Measurements from ENCODE around the gene CPPED1. TPM values are rescaled to one million over a fixed set of nuclear protein-coding genes. Genes with fewer than 3 reads are reported as not detected.

Gene CPPED1
- total and polyA plus RNA-seq, 10 of the 15 experiments (the other 5 are each of a cell fraction or from before 2014, with no cell fraction given), result 7.1 to 39.0 (median 16.0) TPM

DNA sequence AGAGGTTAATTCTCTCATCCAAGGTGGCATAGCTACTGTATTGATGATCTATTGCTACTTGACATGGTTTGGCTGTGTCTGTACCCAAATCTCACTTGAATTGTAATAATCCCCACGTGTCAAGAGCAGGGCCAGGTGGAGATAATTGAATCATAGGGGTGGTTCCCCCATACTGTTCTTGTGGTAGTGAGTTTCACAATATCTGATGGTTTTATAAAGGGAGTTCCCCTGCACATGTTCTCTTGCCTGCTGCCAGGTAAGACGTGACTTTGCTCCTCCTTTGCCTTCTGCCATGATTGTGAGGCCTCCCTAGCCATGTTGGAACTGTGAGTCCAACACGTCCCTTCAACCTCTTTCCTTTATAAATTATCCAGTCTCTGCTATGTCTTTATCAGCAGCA is 22.9 kb upstream of the CPPED1 start:
- Histone ChIP-seq H3K36me3 (ENCODE audit: control insufficient read depth in 2 of 2, insufficient read depth in 2 of 2, low read length in 1 of 2) (no peaks in the 10 kb centered on the region), H3K4me2 (ENCODE audit: control insufficient read depth, insufficient read depth) (no peak overlapping the region), H3K9ac (ENCODE audit: control insufficient read depth, insufficient read depth, low read length) (no peak overlapping the region), H3K79me2 (ENCODE audit: control insufficient read depth, insufficient read depth, low read length) (no peaks in the 10 kb centered on the region), H3K27me3 (replicated peaks in 1 of 2; ENCODE audit: control insufficient read depth in 2 of 2, insufficient read depth in 2 of 2, low read length in 1 of 2) (no peaks in the 10 kb centered on the region), H3K27ac (ENCODE audit: control insufficient read depth, insufficient read depth) (no peak overlapping the region), H3K9me3 (replicated peaks; ENCODE audit: control insufficient read depth, insufficient read depth, low read length) (peaks cover 2% of the 10 kb centered on the region; the same call in 1 of the 3 replicates), H2AFZ (ENCODE audit: control insufficient read depth, low read depth, low read length) (no peak overlapping the region), H3K4me1 (ENCODE audit: control insufficient read depth, insufficient read depth, low read length) (no peaks in the 10 kb centered on the region), H4K20me1 (ENCODE audit: control insufficient read depth, insufficient read depth) (no peaks in the 10 kb centered on the region), H3K4me3 (no peak overlapping the region)
- peak; percentile 42; the same call in 1 of the 3 replicates for ATAC-seq
- in situ Hi-C loops (cut with MboI) (no loop called here), intact Hi-C loops (cut with micrococcal nuclease; ENCODE audit: unreplicated experiment) (no loop called here)
- no peak for FAIRE-seq
- ChIA-PET POLR2A (no interaction called here), CTCF (interaction anchor here (0.8 kb wide), 1 partner anchor 10 kb away, joined by 3 read pairs; no protein-coding TSS in a partner anchor), RAD21 (ENCODE audit: unreplicated experiment) (no interaction called here), SMC1A (ENCODE audit: uncharacterized antibody, unreplicated experiment) (no interaction called here)
- no TSS peak for BruUV-seq (replicated peaks)
- no peak for TF ChIP-seq NR2C1 (IDR thresholded peaks at IDR 0.05)
- TF ChIP-seq YBX1 (IDR thresholded peaks at IDR 0.05), result no peak
- TF ChIP-seq BHLHE40 (IDR thresholded peaks at IDR 0.05; ENCODE audit: borderline replicate concordance in 1 of 2, low read depth in 2 of 2, low read length in 1 of 2), result peak in 1 of 2 experiments; percentile 70; a peak in 2 of 4 replicates
- TF ChIP-seq IKZF1 (conservative IDR thresholded peaks at IDR 0.05), result no peak
- TF ChIP-seq TCF12 (IDR thresholded peaks at IDR 0.05; ENCODE audit: low read depth, low read length), result 0 out of 2 replicates have a peak, but pooled peaks have one; percentile 36
- TF ChIP-seq RFX5 (IDR thresholded peaks at IDR 0.05; ENCODE audit: low read depth, low read length), result no peak
- peak; percentile 15; the same call in 1 of the 2 replicates for TF ChIP-seq RUNX3 (IDR thresholded peaks at IDR 0.05; ENCODE audit: low read length)
- no peak for DNase-seq (ENCODE audit: low read depth, low spot score)
- WGBS (ENCODE audit: insufficient coverage, insufficient replicate concordance, low lambda C conversion rate, missing lambda C conversion rate), result 6% methylated on average over 3 of the region's 3 CpGs
